GM12878 (cell line): ENCODE measurements around the gene ACRBP. TPM values are rescaled to one million over a fixed set of nuclear protein-coding genes. Genes with fewer than 3 reads are reported as not detected.

Experiments
- ATF7 ChIP-seq: fragments of 450-650 bp; IDR thresholded peaks from 2 replicates; pipeline ENCODE4 v1.6.1; 2016; ENCODE audit warnings: low read depth, mild to moderate bottlenecking
- CEBPB ChIP-seq, 2 experiments: fragments of 150-350 bp in 1 of 2; IDR thresholded peaks; 2 replicates each; pipeline ENCODE4 v1.6.1; 2012 to 2014; ENCODE audit warnings: low read depth in 2 of 2, low read length in 2 of 2, borderline replicate concordance in 1 of 2, inconsistent platforms in 1 of 2
- CHD1 ChIP-seq: IDR thresholded peaks from 2 replicates; pipeline ENCODE4 v1.6.1; 2012; ENCODE audit warnings: low read depth, low read length, improper control_type of control experiment
- DPF2 ChIP-seq: fragments of 450-650 bp; IDR thresholded peaks from 2 replicates; pipeline ENCODE4 v1.6.1; 2017; ENCODE audit warnings: mild to moderate bottlenecking
- EZH2 ChIP-seq: IDR thresholded peaks from 2 replicates; pipeline ENCODE4 v1.6.1; 2012; ENCODE audit warnings: low read depth, mild to moderate bottlenecking, control low read depth, inconsistent platforms, low read length, borderline replicate concordance; ENCODE audit not compliant: control insufficient read depth
- FOS ChIP-seq: IDR thresholded peaks from 3 replicates; pipeline ENCODE4 v1.6.1; 2011; ENCODE audit warnings: borderline replicate concordance; ENCODE audit not compliant: insufficient read length; ENCODE audit errors: extremely low read depth
- HDAC2 ChIP-seq: fragments of 200-600 bp; sonication (generic); IDR thresholded peaks from 2 replicates; pipeline ENCODE4 v1.6.1; 2017
- IRF4 ChIP-seq: IDR thresholded peaks from 2 replicates; pipeline ENCODE4 v1.6.1; 2011; ENCODE audit warnings: low read depth, low read length
- KLF5 ChIP-seq: fragments of 450-650 bp; IDR thresholded peaks from 2 replicates; pipeline ENCODE4 v1.6.1; 2014; ENCODE audit warnings: mild to moderate bottlenecking; ENCODE audit not compliant: partially characterized antibody
- NFXL1 ChIP-seq: fragments of 450-650 bp; IDR thresholded peaks from 2 replicates; pipeline ENCODE4 v1.6.1; 2017; ENCODE audit warnings: antibody characterized with exemption, mild to moderate bottlenecking, borderline replicate concordance
- NFYB ChIP-seq: IDR thresholded peaks from 2 replicates; pipeline ENCODE4 v1.6.1; 2011; ENCODE audit warnings: low read depth, mild to moderate bottlenecking, low read length, improper control_type of control experiment, moderate library complexity; ENCODE audit not compliant: insufficient read depth
- NR2F1 ChIP-seq: fragments of 450-650 bp; conservative IDR thresholded peaks from 2 replicates; pipeline ENCODE4 v1.6.1; 2017; ENCODE audit warnings: mild to moderate bottlenecking
- POU2F2 ChIP-seq: IDR thresholded peaks from 3 replicates; pipeline ENCODE4 v1.6.1; 2011; ENCODE audit warnings: low read depth, mild to moderate bottlenecking, low read length, borderline replicate concordance
- SMC3 ChIP-seq: IDR thresholded peaks from 2 replicates; pipeline ENCODE4 v1.6.1; 2011; ENCODE audit warnings: low read length, improper control_type of control experiment, borderline replicate concordance
- SREBF1 ChIP-seq: IDR thresholded peaks from 2 replicates; pipeline ENCODE4 v1.6.1; 2012; ENCODE audit warnings: mild to moderate bottlenecking, low read length
- SREBF2 ChIP-seq: IDR thresholded peaks from 2 replicates; pipeline ENCODE4 v1.6.1; 2012; ENCODE audit warnings: mild to moderate bottlenecking, low read length
- STAT3 ChIP-seq: IDR thresholded peaks from 2 replicates; pipeline ENCODE4 v1.6.1; 2011; ENCODE audit warnings: low read depth, low read length, improper control_type of control experiment
- SUPT20H ChIP-seq: IDR thresholded peaks from 2 replicates; pipeline ENCODE4 v1.6.1; 2011; ENCODE audit warnings: low read depth, mild to moderate bottlenecking, low read length, moderate library complexity, borderline replicate concordance; ENCODE audit not compliant: control insufficient read depth
- TARDBP ChIP-seq: IDR thresholded peaks from 2 replicates; pipeline ENCODE4 v1.6.1; 2016; ENCODE audit warnings: borderline replicate concordance
- TCF7 ChIP-seq: IDR thresholded peaks from 2 replicates; pipeline ENCODE4 v1.6.1; 2014; ENCODE audit warnings: antibody characterized with exemption, borderline replicate concordance
- USF1 ChIP-seq: IDR thresholded peaks from 2 replicates; pipeline ENCODE4 v1.6.1; 2011; ENCODE audit warnings: borderline replicate concordance, low read depth, mild to moderate bottlenecking, moderate library complexity, mixed read lengths, low read length; ENCODE audit not compliant: insufficient read depth; ENCODE audit errors: extremely low read length
- YBX1 ChIP-seq: fragments of 450-650 bp; IDR thresholded peaks from 2 replicates; pipeline ENCODE4 v1.6.1; 2016; ENCODE audit warnings: antibody characterized with exemption
- YY1 ChIP-seq: IDR thresholded peaks from 2 replicates; pipeline ENCODE4 v1.6.1; 2011; ENCODE audit warnings: low read depth, mild to moderate bottlenecking, low read length
- ZNF217 ChIP-seq: fragments of 450-650 bp; IDR thresholded peaks from 2 replicates; pipeline ENCODE4 v1.6.1; 2017; ENCODE audit warnings: antibody characterized with exemption, mild to moderate bottlenecking
- ZNF274 ChIP-seq: IDR thresholded peaks from one replicate; pipeline ENCODE4 v1.8.0; 2011; ENCODE audit not compliant: insufficient read length, insufficient read depth
- ZNF622 ChIP-seq: fragments of 450-650 bp; IDR thresholded peaks from 2 replicates; pipeline ENCODE4 v1.6.1; 2017; ENCODE audit warnings: mild to moderate bottlenecking, inconsistent platforms
- ZZZ3 ChIP-seq: IDR thresholded peaks from 2 replicates; pipeline ENCODE4 v1.6.1; 2011; ENCODE audit warnings: low read depth; ENCODE audit not compliant: control insufficient read depth, insufficient read length
- polyA plus RNA-seq, 11 experiments: library from polyadenylated mRNA; depleted of rRNA in 4 of 11; unstranded in 6 of 11; stranded (reverse) in 5 of 11; fragments of >200 nt; fragmentation: Nextera tagmentation in 4 of 11; fragmentation: Illumina TruSeq in 1 of 11; extraction: Ambion mirVana in 4 of 11; extraction: Trizol in 1 of 11; gene quantifications; 1 replicate in 1 of 11; 2 replicates in 10 of 11; pipeline versions ENCODE4 v1.2.1 to v1.2.3, GENCODE V29; 2011 to 2016; ENCODE audit warnings: inconsistent platforms in 2 of 11, missing spikeins in 2 of 11, low read depth in 1 of 11
- total RNA-seq, 4 experiments: library from RNA; depleted of rRNA in 3 of 4; stranded (reverse); fragments of >200 nt in 3 of 4; fragmentation: Illumina TruSeq in 1 of 4; extraction: Trizol in 1 of 4; gene quantifications; 2 replicates each; pipeline versions ENCODE4 v1.2.1 to v1.2.3, GENCODE V29; 2013 to 2021
- TF ChIP-seq, protein P1 (sequence below): IDR thresholded peaks from 2 replicates; pipeline ENCODE4 v1.6.1; 2011; ENCODE audit warnings: borderline replicate concordance, low read depth, mild to moderate bottlenecking, moderate library complexity, low read length; ENCODE audit not compliant: insufficient read depth, poor library complexity, severe bottlenecking
- TF ChIP-seq, protein P2 (sequence below): fragments of 150-350 bp; IDR thresholded peaks from 2 replicates; pipeline ENCODE4 v1.6.1; 2014; ENCODE audit warnings: mild to moderate bottlenecking, low read depth, low read length
- TF ChIP-seq, protein P3 (sequence below): fragments of 450-650 bp; IDR thresholded peaks from 2 replicates; pipeline ENCODE4 v1.6.1; 2016; ENCODE audit warnings: mild to moderate bottlenecking

ACRBP gene
- total and polyA plus RNA-seq, 10 of the 15 experiments (the other 5 are each of a cell fraction or from before 2014, with no cell fraction given), result 0.54 to 1.4 (median 0.87) TPM

DNA sequence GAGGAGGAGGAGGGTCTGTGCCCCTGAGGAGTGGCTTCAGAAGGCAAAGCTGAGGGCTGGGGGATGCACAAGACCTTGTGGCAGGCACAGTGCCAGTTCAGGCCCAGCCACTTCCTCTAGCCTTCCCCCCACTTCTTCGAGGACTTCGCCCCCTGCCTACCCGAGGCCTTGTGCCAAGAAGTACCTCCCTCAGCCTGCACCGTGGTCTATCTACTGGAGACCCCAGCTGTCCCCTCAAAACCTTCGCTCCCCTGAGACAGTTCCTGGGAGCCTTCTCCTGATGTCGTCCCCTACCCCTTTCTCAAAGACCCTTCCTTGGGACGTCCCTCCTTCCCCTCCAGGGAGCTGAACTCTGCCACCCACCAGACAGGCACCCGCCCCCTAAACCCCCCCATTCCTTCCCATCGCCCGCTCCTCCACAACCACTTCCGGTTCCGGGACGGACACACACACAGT lies 41.3 kb upstream of the ACRBP start (continued):
- TF ChIP-seq IRF4 (no peak), ATF7 (no peak), FOS (no peak), YY1 (no peak), CHD1 (no peak), STAT3 (no peak), EZH2 (no peak), USF1 (no peak), TARDBP (0 out of 2 replicates have a peak, but pooled peaks have one; percentile 65), NR2F1 (no peak), KLF5 (no peak), SUPT20H (no peak), SMC3 (no peak), TCF7 (no peak), NFYB (no peak), YBX1 (no peak), ZZZ3 (no peak), ZNF274 (no peak), ZNF217 (no peak), DPF2 (no peak), HDAC2 (no peak), POU2F2 (no peak), ZNF622 (no peak), CEBPB (IDR thresholded peaks at IDR 0.05; ENCODE audit: borderline replicate concordance in 1 of 2, low read depth in 2 of 2, low read length in 2 of 2) (no peak), SREBF2 (no peak), SREBF1 (0 out of 2 replicates have a peak, but pooled peaks have one; percentile 1), NFXL1 (no peak)
- TF ChIP-seq, protein P1, sequence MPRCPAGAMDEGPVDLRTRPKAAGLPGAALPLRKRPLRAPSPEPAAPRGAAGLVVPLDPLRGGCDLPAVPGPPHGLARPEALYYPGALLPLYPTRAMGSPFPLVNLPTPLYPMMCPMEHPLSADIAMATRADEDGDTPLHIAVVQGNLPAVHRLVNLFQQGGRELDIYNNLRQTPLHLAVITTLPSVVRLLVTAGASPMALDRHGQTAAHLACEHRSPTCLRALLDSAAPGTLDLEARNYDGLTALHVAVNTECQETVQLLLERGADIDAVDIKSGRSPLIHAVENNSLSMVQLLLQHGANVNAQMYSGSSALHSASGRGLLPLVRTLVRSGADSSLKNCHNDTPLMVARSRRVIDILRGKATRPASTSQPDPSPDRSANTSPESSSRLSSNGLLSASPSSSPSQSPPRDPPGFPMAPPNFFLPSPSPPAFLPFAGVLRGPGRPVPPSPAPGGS, result no peak
- TF ChIP-seq, protein P2, sequence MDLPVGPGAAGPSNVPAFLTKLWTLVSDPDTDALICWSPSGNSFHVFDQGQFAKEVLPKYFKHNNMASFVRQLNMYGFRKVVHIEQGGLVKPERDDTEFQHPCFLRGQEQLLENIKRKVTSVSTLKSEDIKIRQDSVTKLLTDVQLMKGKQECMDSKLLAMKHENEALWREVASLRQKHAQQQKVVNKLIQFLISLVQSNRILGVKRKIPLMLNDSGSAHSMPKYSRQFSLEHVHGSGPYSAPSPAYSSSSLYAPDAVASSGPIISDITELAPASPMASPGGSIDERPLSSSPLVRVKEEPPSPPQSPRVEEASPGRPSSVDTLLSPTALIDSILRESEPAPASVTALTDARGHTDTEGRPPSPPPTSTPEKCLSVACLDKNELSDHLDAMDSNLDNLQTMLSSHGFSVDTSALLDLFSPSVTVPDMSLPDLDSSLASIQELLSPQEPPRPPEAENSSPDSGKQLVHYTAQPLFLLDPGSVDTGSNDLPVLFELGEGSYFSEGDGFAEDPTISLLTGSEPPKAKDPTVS, result no peak
- TF ChIP-seq, protein P3, sequence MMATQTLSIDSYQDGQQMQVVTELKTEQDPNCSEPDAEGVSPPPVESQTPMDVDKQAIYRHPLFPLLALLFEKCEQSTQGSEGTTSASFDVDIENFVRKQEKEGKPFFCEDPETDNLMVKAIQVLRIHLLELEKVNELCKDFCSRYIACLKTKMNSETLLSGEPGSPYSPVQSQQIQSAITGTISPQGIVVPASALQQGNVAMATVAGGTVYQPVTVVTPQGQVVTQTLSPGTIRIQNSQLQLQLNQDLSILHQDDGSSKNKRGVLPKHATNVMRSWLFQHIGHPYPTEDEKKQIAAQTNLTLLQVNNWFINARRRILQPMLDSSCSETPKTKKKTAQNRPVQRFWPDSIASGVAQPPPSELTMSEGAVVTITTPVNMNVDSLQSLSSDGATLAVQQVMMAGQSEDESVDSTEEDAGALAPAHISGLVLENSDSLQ, result no peak
